GM19043 (cell line): ENCODE data around the gene STIL.
"Not testable (repeated sequence)": the region's sequence is repeated elsewhere in the genome, so short reads cannot be mapped to it uniquely, and the experiment has no call there.

Source experiments
- ATAC-seq: cut with Tn5 transposase; IDR thresholded peaks from one replicate; pipeline ENCODE4 v1.9.1; 2021; ENCODE audit warnings: low read depth; ENCODE audit not compliant: unreplicated experiment

Gene STIL

DNA sequence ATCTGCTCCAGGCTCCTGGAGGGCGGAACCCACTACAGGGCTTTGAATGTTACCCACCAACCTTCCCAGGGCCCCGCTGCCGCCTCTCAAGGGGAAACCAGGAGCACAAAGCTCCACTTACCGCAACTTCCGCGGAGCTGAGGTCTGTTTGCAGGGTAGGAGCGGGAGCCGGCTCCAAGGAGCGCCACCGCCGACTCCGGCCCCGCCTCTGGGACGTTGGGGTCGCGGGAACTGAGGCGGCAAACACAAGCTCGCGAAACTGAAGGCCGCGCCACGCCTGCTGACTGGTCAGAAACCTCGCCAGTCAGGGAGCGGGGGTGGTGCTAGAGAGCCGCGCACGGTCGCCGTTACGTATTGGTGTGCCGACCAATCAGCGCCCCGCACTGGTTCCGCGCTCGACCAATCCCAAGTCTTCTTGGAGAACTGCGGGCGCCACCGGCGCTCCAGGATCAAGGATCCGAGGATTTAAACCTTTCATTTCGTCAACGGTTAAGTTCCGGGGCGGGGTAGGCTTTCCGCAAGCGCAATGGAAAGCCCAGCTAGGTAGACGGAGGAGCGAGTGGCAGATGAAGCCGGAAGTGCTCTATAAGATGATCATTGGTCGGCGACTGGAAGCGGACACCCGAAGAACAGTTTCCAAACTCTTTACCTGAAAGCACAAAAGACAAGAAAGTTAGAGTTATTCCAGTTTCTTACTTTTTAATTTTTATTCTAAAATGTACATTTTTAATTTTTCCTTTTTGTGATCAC lies at the start of gene STIL:
Gene STIL, minus strand, starts transcription at position 233 of the 750 bp plus-strand sequence. CDS start 3,828 bp downstream, outside the sequence.
- peak; percentile 92 for ATAC-seq

DNA sequence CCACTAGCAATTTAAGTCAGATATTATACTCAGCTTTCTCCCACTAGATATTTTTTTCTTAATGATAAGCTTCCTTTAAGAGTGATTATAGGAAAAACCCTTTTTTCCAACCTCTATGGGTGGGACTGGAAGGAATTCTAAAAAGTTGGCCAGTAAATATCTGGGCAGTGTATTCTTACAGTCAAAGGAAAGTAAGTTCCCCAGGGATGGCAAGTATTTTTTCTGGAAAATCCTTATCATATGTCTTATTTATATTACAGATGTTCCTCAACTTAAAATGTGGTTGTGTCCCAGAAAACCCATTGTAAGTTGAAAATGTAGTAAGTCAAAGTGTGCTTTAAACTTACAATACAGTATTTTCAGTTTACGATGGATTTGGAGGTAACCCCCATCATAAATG lies 48.9 kb upstream of the STIL start:
- no peak for ATAC-seq

DNA sequence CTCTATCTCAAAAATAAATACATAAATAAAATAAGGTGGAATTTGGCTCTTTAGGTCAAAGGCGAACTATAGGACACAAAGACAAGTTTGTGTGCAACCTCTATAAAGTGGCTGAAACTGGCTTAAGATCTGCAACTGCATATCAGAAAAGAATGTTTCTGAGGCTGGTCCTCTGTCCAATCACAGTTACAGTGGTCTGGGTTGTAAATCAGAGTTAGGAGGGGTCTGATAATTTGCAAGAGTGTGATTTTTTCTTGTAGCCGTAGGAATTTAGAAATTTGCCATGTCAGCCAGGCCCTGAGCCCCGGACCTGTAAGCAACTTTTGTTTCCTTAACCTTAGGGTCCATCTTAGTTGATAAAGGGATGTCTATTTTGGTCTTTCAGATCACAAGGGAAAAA lies 47.4 kb upstream of the STIL start:
- no peak for ATAC-seq

DNA sequence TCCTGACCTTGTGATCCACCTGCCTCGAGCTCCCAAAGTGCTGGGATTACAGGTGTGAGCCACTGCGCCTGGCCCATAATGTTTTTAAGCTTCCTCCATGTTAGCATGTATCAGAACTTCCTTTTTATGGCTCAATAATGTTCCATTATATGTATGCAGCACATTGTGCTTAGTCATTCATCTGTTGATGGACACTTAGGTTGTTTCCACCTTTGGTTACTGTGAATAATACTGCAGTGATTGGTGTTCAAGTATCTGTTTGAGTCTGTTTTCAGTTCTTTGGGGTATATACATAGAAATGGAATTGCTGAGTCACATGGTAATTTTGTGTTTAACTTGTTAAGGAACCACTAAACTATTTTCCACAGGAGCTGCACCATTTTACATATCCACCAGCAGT lies 37.4 kb upstream of the STIL start:
- peak; percentile 82 for ATAC-seq

DNA sequence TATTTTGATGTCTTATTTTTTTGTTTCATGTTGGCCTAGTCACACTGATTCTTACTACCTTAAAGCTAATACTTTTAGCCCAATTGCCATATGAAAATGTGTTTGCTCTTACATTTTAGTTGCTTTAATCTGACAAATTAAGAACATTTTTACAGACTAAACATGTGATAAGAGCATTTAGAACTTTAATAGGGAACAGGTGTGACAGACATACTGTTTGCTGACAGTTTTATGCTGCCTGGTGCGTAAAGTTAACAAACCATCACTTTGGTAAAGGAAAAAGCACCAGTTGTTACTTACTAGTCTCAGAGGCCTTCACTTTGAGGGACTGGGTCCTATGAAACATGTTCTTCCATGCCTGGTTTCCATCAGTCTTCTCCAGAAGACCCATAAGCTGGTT lies 34.3 kb upstream of the STIL start:
- ATAC-seq = no peak

DNA sequence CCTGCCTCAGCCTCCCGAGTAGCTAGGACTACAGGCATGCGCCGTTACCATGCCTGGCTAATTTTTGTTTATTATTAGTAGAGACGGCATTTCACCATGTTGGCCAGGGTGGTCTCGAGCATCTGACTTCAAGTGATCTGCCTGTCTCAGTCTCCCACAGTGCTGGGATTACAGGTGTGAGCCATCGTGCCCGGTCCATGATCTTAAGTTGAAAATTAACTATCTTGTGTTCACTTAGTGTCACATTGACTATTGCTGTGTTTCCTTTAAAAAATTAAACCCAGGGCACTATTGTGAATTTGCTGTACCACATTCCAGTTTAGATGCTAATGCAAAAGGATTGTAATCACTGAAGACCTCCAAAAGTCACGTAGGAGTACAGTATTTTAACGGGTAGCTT lies 33.8 kb upstream of the STIL start:
- ATAC-seq = no peak

DNA sequence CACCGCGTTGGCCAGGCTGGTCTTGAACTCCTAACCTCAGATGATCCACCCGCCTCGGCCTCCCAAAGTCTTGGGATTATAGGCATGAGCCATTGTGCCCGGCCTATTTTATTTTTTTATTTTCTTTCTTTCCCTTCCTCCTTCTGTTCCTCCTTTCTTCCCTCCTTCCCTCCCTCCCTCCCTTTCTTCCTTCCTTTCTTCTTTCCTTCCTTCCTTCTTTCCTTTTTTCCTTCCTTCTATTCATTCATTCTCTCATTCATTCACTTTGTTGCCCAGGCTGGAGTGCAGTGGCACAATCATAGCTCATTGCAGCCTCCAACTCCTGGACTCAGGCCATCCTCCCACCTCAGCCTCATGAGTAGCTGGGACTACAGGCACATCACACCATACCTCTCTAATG lies 33.0 kb upstream of the STIL start:
- ATAC-seq = not testable (repeated sequence)

DNA sequence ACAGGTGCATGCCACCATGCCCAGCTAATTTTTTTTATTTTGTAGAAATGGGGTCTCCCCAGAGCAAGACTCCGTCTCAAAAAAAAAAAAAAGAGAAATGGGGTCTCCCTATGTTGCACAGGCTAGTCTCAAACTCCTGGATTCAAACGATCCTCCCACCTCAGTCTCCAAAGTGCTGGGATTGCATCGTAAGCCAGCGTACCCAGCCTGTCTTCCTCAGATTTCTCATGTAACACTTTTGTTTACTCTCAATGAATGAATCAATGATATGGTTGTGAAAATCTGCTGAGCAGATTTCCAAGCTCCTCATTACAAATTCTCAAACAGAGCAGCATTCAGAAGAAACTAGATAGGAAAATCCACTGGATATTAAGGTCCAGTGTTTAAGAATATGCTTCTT lies 26.3 kb upstream of the STIL start:
- no peak for ATAC-seq

DNA sequence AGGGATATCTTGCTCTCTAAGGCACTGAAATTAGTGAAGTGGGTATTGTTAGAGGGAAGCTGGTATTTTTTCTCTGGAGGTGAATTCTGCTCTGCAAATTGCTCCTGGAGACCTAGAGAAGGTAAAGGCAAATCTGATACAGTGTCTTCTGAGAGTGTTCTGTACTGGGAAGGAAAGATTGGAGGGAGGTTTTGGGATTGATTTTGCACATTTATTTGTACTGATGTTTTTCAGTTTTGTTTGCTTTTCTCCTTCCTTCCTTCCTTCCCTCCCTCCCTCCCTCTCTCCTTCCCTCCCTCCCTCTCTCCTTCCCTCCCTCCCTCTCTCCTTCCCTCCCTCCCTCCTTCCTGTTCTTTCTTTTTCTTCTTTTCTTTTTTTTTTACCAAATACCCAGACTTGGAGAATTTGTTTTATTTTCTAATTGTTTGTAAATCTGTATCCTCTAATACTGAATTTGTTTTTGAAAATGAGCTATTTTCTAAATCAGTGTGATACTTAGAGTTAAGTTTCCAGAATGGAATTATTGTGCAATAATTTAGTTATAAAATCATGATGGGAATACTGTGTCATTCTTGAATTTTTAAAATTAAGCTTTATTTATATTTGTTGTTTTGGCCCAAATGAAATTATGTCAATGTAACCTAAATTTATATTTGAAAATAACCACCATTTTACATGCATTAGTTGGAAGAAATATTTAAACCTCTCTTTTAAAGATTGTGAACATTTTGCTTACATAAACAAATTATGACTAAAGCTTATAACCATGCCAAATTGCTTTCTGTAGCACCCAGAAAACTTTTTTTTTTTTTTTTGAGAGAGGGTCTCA lies 24.5 kb upstream of the STIL start:
- no peak for ATAC-seq

DNA sequence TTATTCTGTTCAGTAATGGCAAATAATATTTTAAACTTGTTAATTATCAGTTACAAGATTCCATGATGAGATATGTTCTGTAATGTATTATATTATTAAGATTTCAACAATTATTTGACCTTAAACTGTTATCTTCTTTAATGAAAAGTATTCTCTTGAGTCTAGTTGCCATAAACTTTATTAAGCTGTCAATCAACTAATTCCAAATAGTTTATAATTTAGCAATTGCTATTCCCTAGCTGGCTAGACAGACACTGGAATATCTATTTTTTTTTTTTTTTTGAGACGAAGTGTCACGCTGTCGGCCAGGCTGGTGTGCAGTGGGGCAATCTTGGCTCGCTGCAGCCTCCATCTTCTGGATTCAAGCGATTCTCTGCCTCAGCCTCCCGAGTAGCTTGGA lies 23.4 kb upstream of the STIL start:
- no peak for ATAC-seq

DNA sequence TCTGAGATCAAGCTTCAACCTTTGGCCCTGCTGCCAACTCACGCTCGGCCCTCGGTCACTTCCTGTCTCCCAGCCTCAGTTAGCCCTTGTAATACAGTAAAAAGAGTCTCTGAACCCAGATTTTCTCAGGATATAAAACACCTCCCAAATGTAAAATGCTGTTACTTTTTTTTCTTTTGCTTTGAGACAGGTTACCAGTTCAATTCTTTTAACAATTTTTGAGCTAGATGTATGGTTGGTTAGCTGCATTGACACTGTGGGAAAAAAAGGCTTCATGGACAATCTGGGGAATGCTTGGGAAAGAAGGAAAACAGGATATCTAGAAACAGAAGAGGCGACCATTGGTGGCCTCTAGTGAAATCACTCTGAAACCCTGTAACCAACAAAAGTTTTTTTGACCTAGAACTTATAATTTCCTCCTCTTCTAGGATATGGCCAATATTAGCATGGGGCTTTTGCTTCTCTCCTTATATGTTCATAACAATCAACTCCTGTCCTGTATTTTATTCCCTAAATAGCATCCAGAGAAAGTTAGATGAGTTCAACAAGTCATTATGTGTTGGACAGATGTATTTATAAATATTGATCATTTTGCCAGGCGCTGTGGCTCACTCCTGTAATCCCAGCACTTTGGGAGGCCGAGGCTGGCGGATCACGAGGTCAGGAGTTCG lies 21.0 kb upstream of the STIL start:
- ATAC-seq = no peak

DNA sequence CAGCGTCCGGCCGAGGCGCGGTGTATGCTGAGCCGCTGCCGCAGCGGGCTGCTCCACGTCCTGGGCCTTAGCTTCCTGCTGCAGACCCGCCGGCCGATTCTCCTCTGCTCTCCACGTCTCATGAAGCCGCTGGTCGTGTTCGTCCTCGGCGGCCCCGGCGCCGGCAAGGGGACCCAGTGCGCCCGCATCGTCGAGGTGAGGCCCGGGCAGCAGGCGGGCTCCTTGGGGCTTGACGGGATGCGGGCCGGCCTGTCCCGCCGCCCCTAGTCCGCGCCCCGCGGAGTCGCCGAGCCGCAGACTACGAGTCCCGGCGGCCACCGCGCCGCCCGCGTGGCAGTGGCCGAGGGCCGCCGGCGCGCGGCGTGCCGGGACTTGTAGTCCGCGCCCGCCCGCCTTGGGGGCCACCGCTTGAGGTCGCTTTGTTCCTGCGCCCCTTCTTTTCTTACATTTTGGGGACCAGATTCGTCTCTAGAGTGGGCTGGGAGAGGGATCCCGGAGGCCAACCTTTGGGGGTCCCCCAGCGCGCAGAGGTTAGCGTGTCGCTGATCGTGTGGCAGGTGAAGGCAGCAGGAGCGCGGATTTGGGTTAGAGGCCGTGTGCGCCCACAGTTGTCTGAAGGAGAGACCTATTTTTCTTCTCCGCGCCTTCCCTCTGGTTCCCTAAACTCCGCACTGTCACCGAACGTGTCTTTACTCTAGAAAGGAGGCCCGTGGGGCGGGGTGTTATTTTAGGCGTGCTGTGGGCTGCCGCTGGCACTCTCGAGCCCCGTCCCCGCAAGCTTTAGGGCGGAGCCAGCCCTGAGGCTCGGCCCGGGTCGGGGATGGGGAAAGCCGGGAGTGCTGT lies 20.2 kb upstream of the STIL start:
- peak; percentile 78 for ATAC-seq

DNA sequence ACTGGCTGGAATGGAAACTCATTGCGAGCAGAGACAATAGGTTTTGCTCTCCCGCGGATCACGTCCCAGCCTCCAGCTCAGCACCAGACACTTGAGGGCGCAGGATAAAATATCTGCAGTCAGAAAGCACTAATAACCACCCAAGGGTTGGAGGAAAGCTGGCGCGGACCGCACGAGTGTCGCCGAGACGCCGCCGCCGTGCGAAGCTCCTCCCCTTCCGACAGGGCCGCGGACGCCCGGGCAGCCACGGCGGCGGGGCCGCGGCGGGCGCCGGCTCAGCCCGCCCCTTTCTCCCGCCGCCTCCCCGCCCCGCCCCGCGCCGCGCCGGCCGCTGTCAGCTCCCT lies 19.6 kb upstream of the STIL start, which contains the start of gene CMPK1:
Gene CMPK1, plus strand, starts transcription at position 213 of the 344 bp plus-strand sequence. CDS start 156 bp downstream, outside the sequence.
- peak; percentile 60 for ATAC-seq

DNA sequence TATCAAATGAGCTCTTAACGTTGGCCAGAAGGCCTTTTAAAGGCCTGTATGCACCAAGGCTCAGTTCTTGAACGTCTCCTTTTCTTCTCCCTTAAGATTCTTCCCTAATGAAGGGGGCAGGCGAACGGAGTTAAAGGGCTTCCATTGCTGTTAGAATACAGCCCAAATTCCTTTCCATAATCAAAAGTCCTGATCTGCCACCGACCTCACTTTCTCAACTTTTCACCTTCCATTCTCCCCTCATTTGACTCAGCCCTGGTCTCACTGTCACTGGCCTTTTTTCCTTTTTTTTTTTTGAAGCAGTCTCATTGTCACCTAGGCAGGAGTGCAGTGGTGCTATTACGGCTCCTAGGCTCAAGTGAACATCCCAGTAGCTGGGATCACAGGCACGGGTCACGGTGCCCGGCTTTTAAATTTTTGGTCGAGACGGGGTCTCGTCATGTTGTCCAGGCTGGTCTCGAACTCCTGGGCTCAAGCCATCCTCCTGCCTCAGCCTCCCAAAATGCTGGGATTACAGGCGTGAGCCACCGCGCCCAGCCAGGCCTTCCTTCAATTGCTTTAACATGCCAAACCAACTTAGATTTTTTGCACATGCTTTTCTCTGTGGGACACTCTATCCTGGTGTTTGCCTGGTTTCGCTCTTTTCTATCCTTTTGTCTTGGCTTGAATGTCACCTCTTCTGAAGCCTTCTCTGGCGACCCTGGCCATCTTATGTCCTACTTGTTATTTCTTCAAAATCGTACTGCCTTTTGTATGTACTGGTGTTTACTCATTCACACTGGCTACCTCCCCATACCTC lies 19.0 kb upstream of the STIL start:
- ATAC-seq = no peak

DNA sequence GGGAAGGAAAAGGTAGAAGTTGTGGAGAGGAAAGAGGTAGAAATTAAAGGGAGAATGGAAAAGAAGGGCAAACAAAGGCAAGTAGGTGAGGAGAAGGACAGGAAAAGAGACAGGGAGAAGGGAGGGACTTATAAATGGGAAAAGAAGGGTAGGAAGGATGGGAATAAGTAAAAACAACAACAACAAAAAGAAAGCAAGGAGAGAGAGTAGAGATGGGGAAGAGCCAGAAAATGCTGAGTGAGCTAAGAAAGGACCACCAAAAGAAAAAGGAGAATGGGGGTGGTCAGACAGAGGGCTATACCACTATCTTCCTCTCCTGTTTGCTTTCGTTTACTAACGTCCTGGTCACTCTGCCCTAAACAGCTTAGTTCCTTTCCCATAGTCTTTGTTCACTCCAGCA lies 17.9 kb upstream of the STIL start:
- ATAC-seq = no peak

DNA sequence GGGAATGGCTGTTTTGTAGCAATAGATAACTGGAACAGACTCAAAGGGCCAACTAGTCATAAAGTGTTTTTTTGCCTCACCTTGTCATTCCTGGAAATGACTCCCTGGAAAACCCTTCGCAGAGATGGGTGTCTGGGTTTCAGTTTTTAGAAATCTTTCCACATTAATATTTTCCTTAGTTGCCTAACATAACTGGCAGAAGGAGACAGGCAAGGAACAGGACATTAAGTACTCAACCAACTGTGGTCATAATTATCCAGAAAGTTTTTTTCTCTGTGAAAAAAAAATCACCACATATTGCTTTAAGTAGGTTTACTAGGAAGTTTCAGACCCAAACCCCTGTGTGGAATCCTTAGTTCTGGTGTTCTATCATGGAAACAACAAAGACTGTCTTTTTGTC lies 16.3 kb upstream of the STIL start:
- no peak for ATAC-seq

DNA sequence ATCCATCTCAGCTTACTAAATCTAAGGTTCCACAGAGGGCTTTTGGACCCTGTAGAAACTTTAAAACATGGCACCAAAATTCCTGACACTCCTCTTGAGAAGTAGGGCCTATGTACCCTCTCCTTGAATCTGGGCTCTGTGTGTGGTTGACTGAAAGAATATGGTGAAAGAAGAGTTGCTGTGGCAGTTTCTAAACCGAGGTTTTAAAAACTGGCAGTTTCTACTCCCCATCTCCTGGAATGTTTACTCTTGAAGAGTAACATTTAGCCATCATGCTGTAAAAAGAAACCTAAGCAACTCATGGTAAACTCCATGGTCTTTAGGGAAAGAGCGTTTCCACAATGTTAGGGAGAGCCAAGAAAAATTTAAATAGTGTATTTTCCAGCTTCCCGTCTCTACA lies 15.0 kb upstream of the STIL start:
- ATAC-seq = no peak

DNA sequence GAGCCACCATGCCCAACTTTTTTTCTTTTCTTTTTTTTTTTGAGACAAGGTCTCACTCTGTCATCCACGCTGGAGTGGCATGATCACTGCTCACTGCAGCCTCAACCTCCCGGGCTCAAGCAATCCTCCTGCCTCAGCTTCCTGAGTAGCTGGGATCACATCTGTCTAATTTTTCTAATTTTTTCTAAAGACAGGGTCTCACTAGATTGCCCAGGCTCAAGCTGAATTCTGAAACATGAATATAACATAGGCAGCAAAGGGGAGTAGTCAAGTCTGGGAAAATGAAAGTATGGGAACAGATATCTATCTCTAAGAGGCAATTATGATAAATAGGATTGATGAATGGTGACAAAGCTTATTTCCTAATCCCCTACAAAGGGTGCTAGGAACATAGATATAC lies 12.3 kb upstream of the STIL start:
- no peak for ATAC-seq

DNA sequence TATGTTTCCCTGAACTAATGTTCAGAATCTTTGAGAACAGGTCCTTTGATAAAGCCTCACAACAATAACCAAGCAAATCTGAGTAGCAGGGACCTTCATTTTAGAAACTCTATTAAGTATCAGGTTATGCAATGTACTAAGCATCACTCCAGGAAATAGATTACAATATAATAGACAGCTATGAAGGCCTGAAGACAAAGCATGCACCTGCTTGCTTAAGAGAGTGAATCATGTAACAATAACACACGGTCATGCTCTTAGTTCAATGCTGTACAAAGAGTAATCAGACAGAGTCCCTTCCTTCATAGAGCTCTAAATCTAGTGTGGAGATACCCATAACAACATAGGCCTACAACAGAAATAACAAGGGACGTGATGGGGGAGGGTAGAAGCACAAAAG lies 11.6 kb upstream of the STIL start:
- no peak for ATAC-seq

DNA sequence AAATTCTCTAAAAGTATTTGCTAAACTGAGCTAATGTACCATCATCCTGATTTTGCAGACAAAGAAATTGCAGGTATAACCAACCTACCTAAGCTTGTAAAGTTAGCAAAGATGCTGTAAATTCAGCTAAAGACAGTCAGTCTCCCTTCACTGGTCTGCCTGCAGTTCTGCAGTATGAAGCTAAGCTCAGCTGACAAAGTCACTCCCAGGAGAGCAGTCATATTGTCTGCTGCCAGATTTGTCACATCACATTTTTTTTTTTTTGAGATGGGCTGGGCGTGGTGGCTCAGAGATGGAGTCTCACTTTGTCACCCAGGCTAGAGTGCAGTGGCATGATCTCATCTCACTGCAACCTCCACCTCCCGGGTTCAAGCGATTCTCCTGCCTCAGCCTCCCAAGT lies 10.7 kb upstream of the STIL start:
- ATAC-seq = no peak
